Ascending aorta (tissue), 2 donors: ENCODE measurements around the gene EEF1A1. TPM values are rescaled to one million over a fixed set of nuclear protein-coding genes. Genes with fewer than 3 reads are reported as not detected.

Source experiments
- DNase-seq, 2 donors: peaks; one replicate each; pipeline ENCODE4 v3.0.0-alpha.2; 2019; ENCODE audit warnings: low spot score in 2 of 2
- H3K27ac ChIP-seq, 2 donors: fragments of 200-600 bp; sonication (generic); one replicate each; pipeline ENCODE4 v1.5.1; 2016 to 2017; ENCODE audit warnings: mild to moderate bottlenecking in 1 of 2
- H3K27me3 ChIP-seq: fragments of 200-600 bp; sonication (generic); one replicate; pipeline ENCODE4 v1.5.1; 2017
- H3K36me3 ChIP-seq, 2 donors: fragments of 200-600 bp; sonication (generic); one replicate each; pipeline ENCODE4 v1.5.1; 2016
- H3K4me1 ChIP-seq, 2 donors: fragments of 200-600 bp; sonication (generic); one replicate each; pipeline ENCODE4 v1.5.1; 2016 to 2017; ENCODE audit warnings: mild to moderate bottlenecking in 1 of 2
- H3K4me3 ChIP-seq, 2 donors: fragments of 200-600 bp; sonication (generic); one replicate each; pipeline ENCODE4 v1.5.1; 2016 to 2017; ENCODE audit warnings: mild to moderate bottlenecking in 1 of 2
- H3K9me3 ChIP-seq, 2 donors: fragments of 200-600 bp; sonication (generic); one replicate each; pipeline ENCODE4 v1.5.1; 2016
- CTCF ChIP-seq, 3 experiments: fragments of 200-600 bp in 2 of 3; fragments of 450-650 bp in 1 of 3; sonication (generic) in 2 of 3; IDR thresholded peaks; one replicate each; pipeline ENCODE4 v1.5.1; 2016 to 2019; ENCODE audit warnings: antibody characterized with exemption in 3 of 3, mild to moderate bottlenecking in 1 of 3, moderate library complexity in 1 of 3
- intact Hi-C: fragments of 100-400 bp; cut with DNase I; formaldehyde crosslinking; loops from one replicate; pipeline ENCODE4 v1.15.1; 2023
- total RNA-seq: library from RNA; depleted of rRNA; stranded (reverse); fragments of >200 nt; gene quantifications from one replicate; pipeline ENCODE4 v1.1.0, GENCODE V29; 2016

EEF1A1 gene
- total RNA-seq, 1 donor from 2014 or later: 4,361 TPM

- no peaks in the 10 kb centered on the region for H3K27me3 ChIP-seq
- TF ChIP-seq CTCF (IDR thresholded peaks at IDR 0.05): no peak
- no peak overlapping the region for H3K4me3 ChIP-seq
- H3K4me1 ChIP-seq: no peaks in the 10 kb centered on the region
- H3K27ac ChIP-seq: no peak overlapping the region
- H3K36me3 ChIP-seq: no peaks in the 10 kb centered on the region
- H3K9me3 ChIP-seq: no peaks in the 10 kb centered on the region
- intact Hi-C loops: no loop called here
- DNase-seq: no peak
Measured at GRCh38 chr6:73538116-73538779, 17.4 kb upstream of the EEF1A1 start.

- DNase-seq: no peak
- Histone ChIP-seq H3K4me1 (no peaks in the 10 kb centered on the region), H3K4me3 (no peak overlapping the region), H3K36me3 (no peaks in the 10 kb centered on the region), H3K27me3 (no peaks in the 10 kb centered on the region), H3K9me3 (no peaks in the 10 kb centered on the region), H3K27ac (no peak overlapping the region)
- intact Hi-C loops: no loop called here
- TF ChIP-seq CTCF (IDR thresholded peaks at IDR 0.05): no peak
Measured at GRCh38 chr6:73537677-73538076, 16.8 kb upstream of the EEF1A1 start.

- no peak for DNase-seq
- Histone ChIP-seq H3K27me3 (no peaks in the 10 kb centered on the region), H3K36me3 (no peaks in the 10 kb centered on the region), H3K27ac (no peak overlapping the region), H3K4me3 (no peak overlapping the region), H3K4me1 (no peaks in the 10 kb centered on the region), H3K9me3 (no peaks in the 10 kb centered on the region)
- no peak for TF ChIP-seq CTCF (IDR thresholded peaks at IDR 0.05)
- intact Hi-C loops: no loop called here
Measured at GRCh38 chr6:73534628-73535027, 13.8 kb upstream of the EEF1A1 start.

GRCh38 chr6:73532293-73532692, 11.5 kb upstream of the EEF1A1 start:
- DNase-seq: no peak
- no peaks in the 10 kb centered on the region for H3K9me3 ChIP-seq
- H3K36me3 ChIP-seq: no peaks in the 10 kb centered on the region
- no peaks in the 10 kb centered on the region for H3K4me1 ChIP-seq
- intact Hi-C loops: no loop called here
- no peak overlapping the region for H3K4me3 ChIP-seq
- no peak for TF ChIP-seq CTCF (IDR thresholded peaks at IDR 0.05)
- H3K27ac ChIP-seq: no peak overlapping the region
- no peaks in the 10 kb centered on the region for H3K27me3 ChIP-seq

- Histone ChIP-seq H3K4me3 (no peak overlapping the region), H3K9me3 (no peaks in the 10 kb centered on the region), H3K36me3 (no peaks in the 10 kb centered on the region), H3K4me1 (no peaks in the 10 kb centered on the region), H3K27me3 (no peaks in the 10 kb centered on the region), H3K27ac (no peak overlapping the region)
- TF ChIP-seq CTCF (IDR thresholded peaks at IDR 0.05): no peak
- no peak for DNase-seq
- intact Hi-C loops: loop anchor here (10.0 kb wide), 1 partner anchor 1676 kb away; the partner anchor contains the start of gene COL12A1
Measured at GRCh38 chr6:73528897-73529296, 8.1 kb upstream of the EEF1A1 start.
